Measurements from ENCODE around the gene ISM1. TPM values are rescaled to one million over a fixed set of nuclear protein-coding genes. Genes with fewer than 3 reads are reported as not detected.

The ISM1 gene
- total and polyA plus RNA-seq, 7 donors: 0.60 to 3.3 (median 1.5) TPM; not detected in 1

DNA sequence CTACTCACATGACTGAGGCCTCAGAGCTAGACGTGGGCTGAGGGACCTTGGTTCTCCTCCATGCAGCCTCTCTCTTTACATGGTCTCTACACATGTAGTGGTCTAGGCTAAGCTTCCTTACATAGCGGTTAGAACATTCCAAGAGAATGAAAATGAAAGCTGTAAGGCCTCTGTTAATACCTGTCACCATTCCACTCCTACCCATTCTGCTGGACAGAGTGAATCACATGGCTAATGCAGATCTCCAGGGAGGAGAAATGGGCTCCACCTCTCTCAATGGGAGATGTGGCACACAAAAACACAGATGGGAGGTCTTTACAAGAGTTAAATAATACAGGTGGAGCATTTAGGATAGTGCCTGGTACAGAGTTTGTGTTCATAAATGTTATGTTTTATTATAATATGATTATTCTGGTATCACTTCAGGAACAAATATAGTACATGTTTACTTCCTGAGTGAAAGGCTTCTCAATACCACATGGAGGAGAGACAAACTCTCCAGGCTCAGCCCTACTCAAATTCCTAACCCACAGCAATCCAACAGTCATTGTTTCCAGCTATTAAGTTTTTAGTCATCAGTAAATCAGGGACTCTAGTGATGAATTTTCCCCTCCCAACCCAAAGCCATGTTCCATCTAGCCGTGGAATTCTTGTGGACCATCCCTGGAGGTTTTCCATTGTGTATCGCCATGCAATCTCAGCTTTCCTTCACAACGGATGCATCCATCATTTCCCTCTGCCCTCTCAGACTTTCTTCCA, 57.9 kb downstream of the ISM1 start:
- DNase-seq: no peak
- Histone ChIP-seq H3K36me3 (no peaks in the 10 kb centered on the region), H3K9me3 (no peaks in the 10 kb centered on the region), H3K4me3 (no peak overlapping the region), H3K27ac (no peak overlapping the region), H3K27me3 (no peaks in the 10 kb centered on the region), H3K4me1 (no peaks in the 10 kb centered on the region)
- 94% methylated on average over 5 of the region's 5 CpGs for WGBS, 2 donors
- TF ChIP-seq POLR2AphosphoS5 (IDR thresholded peaks at IDR 0.05) (no peak), EP300 (IDR thresholded peaks at IDR 0.05) (no peak), POLR2A (IDR thresholded peaks at IDR 0.05) (no peak)
- TF ChIP-seq, protein P1, sequence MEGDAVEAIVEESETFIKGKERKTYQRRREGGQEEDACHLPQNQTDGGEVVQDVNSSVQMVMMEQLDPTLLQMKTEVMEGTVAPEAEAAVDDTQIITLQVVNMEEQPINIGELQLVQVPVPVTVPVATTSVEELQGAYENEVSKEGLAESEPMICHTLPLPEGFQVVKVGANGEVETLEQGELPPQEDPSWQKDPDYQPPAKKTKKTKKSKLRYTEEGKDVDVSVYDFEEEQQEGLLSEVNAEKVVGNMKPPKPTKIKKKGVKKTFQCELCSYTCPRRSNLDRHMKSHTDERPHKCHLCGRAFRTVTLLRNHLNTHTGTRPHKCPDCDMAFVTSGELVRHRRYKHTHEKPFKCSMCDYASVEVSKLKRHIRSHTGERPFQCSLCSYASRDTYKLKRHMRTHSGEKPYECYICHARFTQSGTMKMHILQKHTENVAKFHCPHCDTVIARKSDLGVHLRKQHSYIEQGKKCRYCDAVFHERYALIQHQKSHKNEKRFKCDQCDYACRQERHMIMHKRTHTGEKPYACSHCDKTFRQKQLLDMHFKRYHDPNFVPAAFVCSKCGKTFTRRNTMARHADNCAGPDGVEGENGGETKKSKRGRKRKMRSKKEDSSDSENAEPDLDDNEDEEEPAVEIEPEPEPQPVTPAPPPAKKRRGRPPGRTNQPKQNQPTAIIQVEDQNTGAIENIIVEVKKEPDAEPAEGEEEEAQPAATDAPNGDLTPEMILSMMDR (IDR thresholded peaks at IDR 0.05): no peak
- intact Hi-C loops (cut with DNase I): no loop called here

- no peaks in the 10 kb centered on the region for H3K4me1 ChIP-seq
- WGBS, 2 donors: 85 to 94% methylated on average over 2 of the region's 2 CpGs
- H3K4me3 ChIP-seq: no peak overlapping the region
- no peaks in the 10 kb centered on the region for H3K36me3 ChIP-seq
- no peak for DNase-seq
- no peak overlapping the region for H3K27ac ChIP-seq
- intact Hi-C loops (cut with DNase I): no loop called here
- TF ChIP-seq EP300 (IDR thresholded peaks at IDR 0.05) (no peak), POLR2AphosphoS5 (IDR thresholded peaks at IDR 0.05) (no peak), POLR2A (IDR thresholded peaks at IDR 0.05) (no peak)
- TF ChIP-seq, protein P1 (IDR thresholded peaks at IDR 0.05): no peak
- H3K9me3 ChIP-seq: no peaks in the 10 kb centered on the region
- H3K27me3 ChIP-seq: no peaks in the 10 kb centered on the region
Measured at GRCh38 chr20:13280609-13281324, 59.7 kb downstream of the ISM1 start.

- H3K27me3 ChIP-seq: no peaks in the 10 kb centered on the region
- no peak overlapping the region for H3K27ac ChIP-seq
- no peaks in the 10 kb centered on the region for H3K36me3 ChIP-seq
- WGBS, 2 donors: 79 to 85% methylated on average over 14 of the region's 14 CpGs
- H3K4me1 ChIP-seq: no peaks in the 10 kb centered on the region
- no peaks in the 10 kb centered on the region for H3K9me3 ChIP-seq
- DNase-seq: no peak
- no peak overlapping the region for H3K4me3 ChIP-seq
- intact Hi-C loops (cut with DNase I): no loop called here
- TF ChIP-seq EP300 (IDR thresholded peaks at IDR 0.05): no peak
- no peak for TF ChIP-seq POLR2A (IDR thresholded peaks at IDR 0.05)
- no peak for TF ChIP-seq POLR2AphosphoS5 (IDR thresholded peaks at IDR 0.05)
- TF ChIP-seq, protein P1 (IDR thresholded peaks at IDR 0.05): no peak
Measured at GRCh38 chr20:13283869-13284829, 63.1 kb downstream of the ISM1 start.

GRCh38 chr20:13284830-13285229, 63.8 kb downstream of the ISM1 start:
- DNase-seq: no peak
- Histone ChIP-seq H3K27me3 (no peaks in the 10 kb centered on the region), H3K4me1 (no peaks in the 10 kb centered on the region), H3K9me3 (no peaks in the 10 kb centered on the region), H3K4me3 (no peak overlapping the region), H3K36me3 (no peaks in the 10 kb centered on the region), H3K27ac (no peak overlapping the region)
- WGBS, 2 donors: 37 to 94% methylated on average over 1 of the region's 1 CpG
- TF ChIP-seq POLR2A (IDR thresholded peaks at IDR 0.05): no peak
- no peak for TF ChIP-seq POLR2AphosphoS5 (IDR thresholded peaks at IDR 0.05)
- no peak for TF ChIP-seq EP300 (IDR thresholded peaks at IDR 0.05)
- TF ChIP-seq, protein P1 (IDR thresholded peaks at IDR 0.05): no peak
- intact Hi-C loops (cut with DNase I): no loop called here
